GM19463 (cell line): Measurements from ENCODE around the gene SIGLEC1.
A peak's percentile ranks its signal among the peaks of the same experiment; 100 is the strongest.

Experiments
- ATAC-seq: cut with Tn5 transposase; IDR thresholded peaks from one replicate; pipeline ENCODE4 v1.9.1; 2021; ENCODE audit warnings: mild to moderate bottlenecking, moderate library complexity; ENCODE audit not compliant: unreplicated experiment

SIGLEC1 gene

GRCh38 chr20:3744806-3745685, 32.6 kb upstream of the SIGLEC1 start:
- ATAC-seq, result peak; percentile 61

GRCh38 chr20:3744037-3744436, 31.6 kb upstream of the SIGLEC1 start:
- no peak for ATAC-seq

- no peak for ATAC-seq
Observed at GRCh38 chr20:3743251-3743650, 30.9 kb upstream of the SIGLEC1 start.

DNA sequence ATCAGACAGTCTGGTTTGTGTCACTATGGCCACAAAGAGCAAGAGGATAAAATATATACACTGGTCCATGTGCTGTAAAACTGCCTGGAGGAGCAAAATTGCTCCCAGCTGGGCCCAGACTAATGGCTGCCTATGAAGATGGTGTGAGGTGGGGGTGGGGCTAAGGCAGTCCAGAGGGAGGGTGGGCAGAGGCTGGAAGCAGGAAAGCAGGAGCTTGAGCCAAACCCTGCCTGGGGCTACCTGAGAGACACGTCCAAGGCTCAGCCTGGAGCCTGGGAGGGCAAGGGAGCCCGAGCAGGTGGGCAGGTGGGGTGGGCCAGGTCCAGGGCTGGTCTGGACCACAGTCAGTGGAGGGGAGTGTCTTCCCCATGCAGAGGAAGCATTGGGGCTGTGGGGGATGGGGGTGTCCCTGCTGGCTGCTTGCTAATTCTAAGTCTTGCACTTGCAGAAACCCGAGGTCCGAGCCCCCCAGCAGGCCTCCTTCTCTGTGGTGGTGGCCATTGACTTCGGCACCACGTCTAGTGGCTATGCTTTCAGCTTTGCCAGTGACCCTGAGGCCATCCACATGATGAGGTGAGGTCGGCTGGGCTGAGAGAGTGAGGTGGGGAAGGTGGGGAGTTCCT, 29.5 kb upstream of the SIGLEC1 start:
- ATAC-seq, result no peak

- ATAC-seq, result no peak
Observed at GRCh38 chr20:3740615-3741301, 28.4 kb upstream of the SIGLEC1 start.

GRCh38 chr20:3739926-3740451, 27.6 kb upstream of the SIGLEC1 start:
- no peak for ATAC-seq

DNA sequence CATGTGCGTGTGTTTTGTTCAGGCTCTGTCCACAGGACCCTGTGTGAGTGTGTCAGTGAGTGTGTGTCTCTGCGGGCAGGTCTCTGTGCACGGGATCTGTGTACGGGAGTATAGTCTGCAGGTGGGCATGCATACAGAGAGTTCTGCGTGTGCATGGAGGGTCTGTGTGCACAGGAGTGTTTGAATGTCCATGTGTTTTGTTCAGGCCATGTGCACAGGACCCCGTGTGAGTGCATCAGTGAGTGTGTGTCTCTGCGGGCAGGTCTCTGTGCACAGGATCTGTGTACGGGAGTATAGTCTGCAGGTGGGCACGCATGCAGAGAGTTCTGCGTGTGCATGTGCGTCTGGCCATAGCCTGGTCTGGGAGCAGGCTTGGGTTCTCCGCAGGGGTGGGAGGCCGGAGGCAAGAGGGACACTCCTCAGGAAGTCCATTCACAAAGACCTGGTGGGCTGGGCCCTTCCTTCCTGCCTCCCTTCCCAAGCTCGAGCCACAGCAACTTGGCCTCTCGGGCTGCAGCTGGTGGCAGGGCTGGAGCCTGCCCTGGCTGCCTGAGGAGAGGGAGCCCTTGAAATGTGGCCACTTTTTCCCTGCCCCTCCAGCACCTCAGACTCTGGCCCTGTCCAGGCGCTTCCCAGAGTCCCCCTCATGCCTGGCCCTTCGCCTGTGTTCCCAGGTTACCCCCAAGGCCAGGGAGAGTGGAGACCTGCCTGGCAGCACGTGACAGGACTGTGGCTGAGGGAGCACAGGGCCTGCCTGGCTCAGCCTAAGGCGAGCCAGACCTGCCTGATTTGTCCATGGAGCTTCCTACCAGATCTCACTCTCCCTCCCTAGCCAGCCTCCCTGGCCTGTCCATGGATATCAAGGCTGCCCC, 26.9 kb upstream of the SIGLEC1 start:
- ATAC-seq, result no peak

DNA sequence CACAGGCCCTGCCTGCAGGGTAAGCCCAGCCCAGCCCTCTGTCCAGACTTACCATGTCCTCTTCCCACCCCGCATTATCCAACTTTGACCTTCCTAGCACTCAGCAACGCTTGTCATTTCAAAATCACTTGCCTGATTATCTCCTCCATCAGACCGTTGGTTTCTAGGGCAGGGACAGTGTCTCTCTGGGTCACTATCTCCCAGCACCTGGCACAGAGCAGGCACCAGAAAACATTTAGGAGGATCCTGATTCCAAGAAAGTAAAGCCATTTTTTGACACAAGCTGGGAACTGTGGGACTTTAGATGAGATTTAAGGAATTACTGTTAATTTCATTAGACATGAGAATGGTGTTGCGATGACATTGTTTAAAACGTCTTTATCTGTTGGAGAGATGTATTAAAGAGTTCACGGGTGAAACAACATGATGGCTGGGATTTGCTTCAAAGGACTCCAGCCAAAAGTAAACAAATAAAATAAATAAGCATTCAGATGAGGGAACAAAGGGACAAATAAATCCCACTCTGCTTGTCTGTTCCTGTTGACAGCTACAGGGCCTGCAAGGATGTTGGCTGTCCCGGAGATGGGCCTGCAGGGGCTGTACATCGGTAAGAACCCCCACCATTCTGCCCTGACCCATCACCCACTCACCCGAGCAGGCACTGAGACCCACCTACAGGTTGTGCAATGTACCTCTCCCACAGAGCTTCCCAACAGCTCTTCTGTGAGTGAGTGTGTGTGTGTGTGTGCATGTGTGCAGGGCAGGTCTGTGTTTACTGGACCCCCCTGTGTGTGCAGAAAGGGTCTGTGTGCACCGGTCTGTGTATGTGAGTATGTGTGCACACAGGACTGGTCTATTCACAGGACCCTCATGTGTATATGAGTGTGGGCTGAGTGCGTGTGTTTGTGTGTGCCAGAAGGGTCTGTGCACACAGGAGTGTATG, 26.0 kb upstream of the SIGLEC1 start:
- no peak for ATAC-seq

DNA sequence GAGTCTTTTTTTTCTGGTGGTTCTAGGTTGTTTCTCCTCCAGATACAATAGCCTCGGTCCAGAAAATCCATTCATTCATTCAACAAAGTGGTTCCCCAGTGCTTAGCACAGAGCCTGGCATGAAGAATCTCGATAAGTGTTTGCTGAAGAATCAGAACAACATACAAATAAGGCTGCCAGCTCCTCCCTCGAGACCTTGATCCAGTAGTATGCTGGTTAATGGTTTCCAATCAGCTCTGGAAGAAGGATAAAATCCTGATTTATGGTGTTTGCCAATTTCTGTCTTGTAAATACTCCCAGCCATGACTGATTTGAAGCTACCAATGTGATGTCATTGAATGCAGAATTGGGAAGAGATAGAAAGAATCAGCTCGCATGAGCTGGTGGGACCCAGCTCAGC, 23.4 kb upstream of the SIGLEC1 start:
- no peak for ATAC-seq

- ATAC-seq, result no peak
Observed at GRCh38 chr20:3734111-3734843, 21.9 kb upstream of the SIGLEC1 start.

GRCh38 chr20:3733119-3733995, 21.0 kb upstream of the SIGLEC1 start:
- ATAC-seq, result no peak

GRCh38 chr20:3732327-3733118, 20.1 kb upstream of the SIGLEC1 start, which contains the start of gene HSPA12B:
HSPA12B (plus strand) TSS chr20:3732685; CDS start chr20:3738675, 5,990 bp downstream.
- no peak for ATAC-seq

GRCh38 chr20:3731944-3732326, 19.5 kb upstream of the SIGLEC1 start:
- ATAC-seq, result no peak

DNA sequence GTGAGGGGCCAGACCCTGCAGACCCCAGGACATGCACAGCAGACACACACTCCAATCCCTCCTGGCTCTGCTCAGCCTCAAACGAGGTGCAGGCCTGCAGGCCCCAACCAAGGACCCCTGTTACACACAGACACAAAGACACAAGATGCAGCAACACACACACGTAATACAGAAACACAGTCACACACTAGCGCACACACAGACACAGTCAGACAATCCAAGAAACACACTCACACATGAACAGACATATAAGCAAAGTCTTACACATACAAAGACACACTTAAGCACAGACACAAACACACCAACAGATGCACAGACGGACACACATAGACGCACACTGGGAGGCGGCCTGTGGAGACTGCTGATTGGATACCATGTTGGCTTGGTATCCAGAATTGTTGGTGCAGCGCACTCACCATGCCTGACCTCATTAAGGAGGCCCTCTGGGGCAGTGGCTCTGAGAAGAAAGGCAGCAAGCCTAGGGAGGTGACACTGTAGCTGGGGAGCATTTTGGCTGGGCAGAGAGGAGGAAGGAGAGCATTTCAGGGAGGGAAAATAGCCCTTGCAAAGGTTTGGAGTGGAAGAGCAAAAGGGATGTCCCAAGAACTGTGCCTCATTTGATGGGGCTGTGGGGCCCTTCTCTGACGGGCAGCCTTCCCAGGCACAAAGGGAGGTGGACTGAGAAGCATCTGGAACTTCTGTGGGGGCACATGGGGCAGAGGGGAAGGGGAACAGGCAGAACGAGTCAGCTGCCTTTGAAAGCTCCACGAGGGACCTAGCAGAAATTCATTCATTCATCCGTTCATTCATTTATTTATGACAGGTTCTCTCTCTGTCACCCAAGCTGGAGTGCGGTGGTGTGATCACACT, 18.6 kb upstream of the SIGLEC1 start:
- no peak for ATAC-seq

DNA sequence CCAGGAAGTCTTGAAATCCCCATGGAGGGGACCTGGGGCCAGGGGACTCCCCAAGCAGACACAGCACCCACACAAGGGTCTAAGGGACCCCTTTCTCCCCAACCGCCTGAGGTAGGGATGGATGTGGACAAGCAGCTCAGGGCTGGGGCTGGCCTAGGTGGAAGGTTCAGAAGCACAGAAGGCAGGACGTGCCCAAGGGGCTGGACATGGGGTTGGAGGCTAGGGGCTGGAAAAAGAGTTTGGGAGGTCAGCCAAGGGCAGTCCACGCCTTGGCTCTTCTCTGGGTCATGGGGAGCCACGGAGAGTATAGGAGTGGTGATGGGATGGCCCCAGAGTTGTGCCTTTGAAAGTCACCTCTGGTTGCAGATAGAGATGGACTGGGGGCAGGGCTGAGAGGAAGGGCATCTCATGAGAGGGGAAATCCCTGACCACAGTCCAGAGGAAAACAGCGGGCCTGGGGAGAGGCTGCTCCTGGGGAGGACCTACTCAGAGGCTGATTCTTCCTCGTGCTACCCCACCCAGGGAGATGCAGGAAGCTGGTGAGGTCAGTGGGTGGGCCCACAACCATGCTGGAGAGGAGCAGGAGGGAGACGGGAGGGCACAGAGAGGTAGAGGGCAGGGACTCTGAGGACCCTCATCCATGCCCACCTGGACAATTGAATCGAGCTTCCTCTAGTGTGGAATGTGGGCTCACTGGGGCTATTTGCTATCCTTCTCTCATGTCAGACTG, 17.6 kb upstream of the SIGLEC1 start:
- ATAC-seq, result no peak
